ENCODE data around the gene GANC. TPM values are rescaled to one million over a fixed set of nuclear protein-coding genes. Genes with fewer than 3 reads are reported as not detected.
"Not testable (repeated sequence)": the region's sequence is repeated elsewhere in the genome, so short reads cannot be mapped to it uniquely, and the experiment has no call there.

The GANC gene
- total RNA-seq, 1 donor from 2014 or later = 15.0 TPM

- intact Hi-C loops (cut with DNase I) = no loop called here
- DNase-seq (no peak), ATAC-seq (ENCODE audit: poor library complexity) (no peak)
Measured at GRCh38 chr15:42279234-42279723, 6.3 kb downstream of the GANC start.

- ATAC-seq (ENCODE audit: poor library complexity) = no peak
- no peak for DNase-seq
- intact Hi-C loops (cut with DNase I) = no loop called here
Measured at GRCh38 chr15:42282344-42282743, 9.3 kb downstream of the GANC start.

GRCh38 chr15:42282926-42283325 is 9.9 kb downstream of the GANC start:
- intact Hi-C loops (cut with DNase I) = no loop called here
- no peak for DNase-seq

GRCh38 chr15:42283671-42284070 is 10.7 kb downstream of the GANC start:
- ATAC-seq (ENCODE audit: poor library complexity) (no peak), DNase-seq (no peak)
- intact Hi-C loops (cut with DNase I) = no loop called here

More at GRCh38 chr15:42282926-42283325, 9.9 kb downstream of the GANC start:
- ATAC-seq (ENCODE audit: poor library complexity) = no peak

GRCh38 chr15:42284551-42284950 is 11.6 kb downstream of the GANC start:
- DNase-seq (no peak), ATAC-seq (ENCODE audit: poor library complexity) (no peak)
- intact Hi-C loops (cut with DNase I) = no loop called here

GRCh38 chr15:42285034-42285433 is 12.0 kb downstream of the GANC start:
- DNase-seq = no peak
- intact Hi-C loops (cut with DNase I) = no loop called here
- no peak for ATAC-seq (ENCODE audit: poor library complexity)

- intact Hi-C loops (cut with DNase I) = no loop called here
- no peak for ATAC-seq (ENCODE audit: poor library complexity)
- no peak for DNase-seq
Measured at GRCh38 chr15:42286445-42287029, 13.5 kb downstream of the GANC start.

- intact Hi-C loops (cut with DNase I) = no loop called here
- DNase-seq (no peak), ATAC-seq (ENCODE audit: poor library complexity) (no peak)
Measured at GRCh38 chr15:42287931-42288330, 14.9 kb downstream of the GANC start.

- DNase-seq (no peak), ATAC-seq (ENCODE audit: poor library complexity) (no peak)
- intact Hi-C loops (cut with DNase I) = no loop called here
Measured at GRCh38 chr15:42289166-42289565, 16.2 kb downstream of the GANC start.

- ATAC-seq (ENCODE audit: poor library complexity); intact Hi-C loops (cut with DNase I): not testable (repeated sequence)
Measured at GRCh38 chr15:42301004-42301403, 28.0 kb downstream of the GANC start.

GRCh38 chr15:42306681-42307080 is 33.7 kb downstream of the GANC start:
- intact Hi-C loops (cut with DNase I) = no loop called here
- no peak for DNase-seq
- ATAC-seq (ENCODE audit: poor library complexity) = no peak

More at GRCh38 chr15:42301004-42301403, 28.0 kb downstream of the GANC start:
- DNase-seq = not testable (repeated sequence)

- no peak for DNase-seq
- no peak for ATAC-seq (ENCODE audit: poor library complexity)
- intact Hi-C loops (cut with DNase I) = no loop called here
Measured at GRCh38 chr15:42313463-42313862, 40.5 kb downstream of the GANC start.

GRCh38 chr15:42314818-42315217 is 41.8 kb downstream of the GANC start:
- DNase-seq (no peak), ATAC-seq (ENCODE audit: poor library complexity) (no peak)
- intact Hi-C loops (cut with DNase I) = no loop called here

GRCh38 chr15:42315521-42315920 is 42.5 kb downstream of the GANC start:
- DNase-seq (no peak), ATAC-seq (ENCODE audit: poor library complexity) (no peak)
- intact Hi-C loops (cut with DNase I) = no loop called here

GRCh38 chr15:42316282-42316805 is 43.3 kb downstream of the GANC start:
- intact Hi-C loops (cut with DNase I); DNase-seq; ATAC-seq (ENCODE audit: poor library complexity): not testable (repeated sequence)

GRCh38 chr15:42319206-42319605 is 46.2 kb downstream of the GANC start:
- no peak for DNase-seq
- intact Hi-C loops (cut with DNase I) = no loop called here
- no peak for ATAC-seq (ENCODE audit: poor library complexity)

- ATAC-seq (ENCODE audit: poor library complexity) (no peak), DNase-seq (no peak)
- intact Hi-C loops (cut with DNase I) = no loop called here
Measured at GRCh38 chr15:42324308-42324707, 51.3 kb downstream of the GANC start.

GRCh38 chr15:42329161-42329560 is 56.2 kb downstream of the GANC start:
- ATAC-seq (ENCODE audit: poor library complexity) (no peak), DNase-seq (no peak)
- intact Hi-C loops (cut with DNase I) = no loop called here

- DNase-seq = no peak
- intact Hi-C loops (cut with DNase I) = no loop called here
- ATAC-seq (ENCODE audit: poor library complexity) = no peak
Measured at GRCh38 chr15:42329992-42330391, 57.0 kb downstream of the GANC start.

- peak; percentile 96 for ATAC-seq (ENCODE audit: poor library complexity)
Measured at GRCh38 chr15:42331235-42331634, 58.2 kb downstream of the GANC start.

GRCh38 chr15:42332331-42332730 is 59.3 kb downstream of the GANC start:
- DNase-seq (no peak), ATAC-seq (ENCODE audit: poor library complexity) (no peak)
- intact Hi-C loops (cut with DNase I) = no loop called here

More at GRCh38 chr15:42331235-42331634, 58.2 kb downstream of the GANC start:
- intact Hi-C loops (cut with DNase I) = no loop called here
- no peak for DNase-seq

All from Right ventricle myocardium superior (tissue), 1 donor.